GM12892 (cell line): ENCODE results near the gene KAT14.
"Not testable (repeated sequence)": the region's sequence is repeated elsewhere in the genome, so short reads cannot be mapped to it uniquely, and the experiment has no call there.

Experiments
- POLR2A ChIP-seq: IDR thresholded peaks from 2 replicates; pipeline ENCODE4 v1.6.1; 2011; ENCODE audit warnings: low read depth, low read length, control low read depth
- TAF1 ChIP-seq: IDR thresholded peaks from 2 replicates; pipeline ENCODE4 v1.6.1; 2011; ENCODE audit warnings: low read depth, mild to moderate bottlenecking, control low read depth, low read length, borderline replicate concordance

GRCh38 chr20:18128574-18128973 is 9.1 kb upstream of the KAT14 start:
- not testable (repeated sequence) for TF ChIP-seq POLR2A, TAF1
